ENCODE results near the gene PIEZO2. TPM values are rescaled to one million over a fixed set of nuclear protein-coding genes. Genes with fewer than 3 reads are reported as not detected.

The PIEZO2 gene
- total RNA-seq, 3 donors from 2014 or later: 1.9 to 26.2 (median 11.4) TPM

DNA sequence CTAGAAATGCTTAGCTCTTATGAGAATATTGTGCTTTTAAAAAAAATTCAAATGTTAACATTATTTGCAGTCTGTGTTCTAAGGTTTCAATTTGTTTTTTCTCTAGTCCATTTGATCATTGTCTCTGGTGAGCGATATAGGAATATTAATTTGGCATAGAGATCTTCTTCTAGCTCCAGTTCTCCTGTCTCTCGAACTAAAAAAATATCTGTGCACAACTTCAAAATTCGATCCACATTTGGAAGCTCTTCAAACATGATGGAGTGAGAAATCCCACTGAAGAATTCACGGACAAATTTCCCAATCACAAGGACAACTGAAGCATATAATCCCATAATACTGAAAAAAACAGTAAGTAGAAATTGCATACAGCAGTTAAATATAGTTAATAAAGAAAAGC is 477.9 kb downstream of the PIEZO2 start:
- Histone ChIP-seq H3K27me3 (no peaks in the 10 kb centered on the region), H3K4me1 (no peaks in the 10 kb centered on the region)
- intact Hi-C loops (cut with DNase I; ENCODE audit: low total_unique reads): no loop called here

DNA sequence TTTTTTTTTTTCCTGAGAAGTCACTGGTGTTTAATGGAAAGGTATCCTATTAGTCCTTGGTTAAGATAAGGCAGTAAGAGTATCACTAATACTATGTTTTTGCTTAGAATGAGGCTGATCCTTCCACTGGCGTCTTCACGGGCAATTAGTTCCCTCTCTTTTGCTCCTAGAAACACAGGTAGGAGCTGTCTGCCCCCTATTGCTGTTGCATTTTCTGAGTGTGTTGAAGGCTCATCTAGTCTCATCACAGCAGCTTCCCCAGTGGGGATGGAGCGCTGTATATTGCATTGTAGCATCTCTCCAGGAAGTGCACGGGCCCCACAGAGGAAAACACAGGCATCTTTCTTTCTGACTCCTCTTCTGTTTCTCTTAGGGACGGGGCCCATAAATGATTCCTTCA is 478.5 kb downstream of the PIEZO2 start:
- no peaks in the 10 kb centered on the region for H3K36me3 ChIP-seq
- no peak for DNase-seq (ENCODE audit: low spot score in 2 of 2)
- intact Hi-C loops (cut with DNase I; ENCODE audit: low total_unique reads): no loop called here
- H3K9me3 ChIP-seq: no peaks in the 10 kb centered on the region
- no peaks in the 10 kb centered on the region for H3K27me3 ChIP-seq
- no peak overlapping the region for H3K4me3 ChIP-seq
- H3K27ac ChIP-seq: no peak overlapping the region
- H3K4me1 ChIP-seq: no peaks in the 10 kb centered on the region
- no peak for TF ChIP-seq POLR2AphosphoS5 (IDR thresholded peaks at IDR 0.05)
- TF ChIP-seq, protein P1, sequence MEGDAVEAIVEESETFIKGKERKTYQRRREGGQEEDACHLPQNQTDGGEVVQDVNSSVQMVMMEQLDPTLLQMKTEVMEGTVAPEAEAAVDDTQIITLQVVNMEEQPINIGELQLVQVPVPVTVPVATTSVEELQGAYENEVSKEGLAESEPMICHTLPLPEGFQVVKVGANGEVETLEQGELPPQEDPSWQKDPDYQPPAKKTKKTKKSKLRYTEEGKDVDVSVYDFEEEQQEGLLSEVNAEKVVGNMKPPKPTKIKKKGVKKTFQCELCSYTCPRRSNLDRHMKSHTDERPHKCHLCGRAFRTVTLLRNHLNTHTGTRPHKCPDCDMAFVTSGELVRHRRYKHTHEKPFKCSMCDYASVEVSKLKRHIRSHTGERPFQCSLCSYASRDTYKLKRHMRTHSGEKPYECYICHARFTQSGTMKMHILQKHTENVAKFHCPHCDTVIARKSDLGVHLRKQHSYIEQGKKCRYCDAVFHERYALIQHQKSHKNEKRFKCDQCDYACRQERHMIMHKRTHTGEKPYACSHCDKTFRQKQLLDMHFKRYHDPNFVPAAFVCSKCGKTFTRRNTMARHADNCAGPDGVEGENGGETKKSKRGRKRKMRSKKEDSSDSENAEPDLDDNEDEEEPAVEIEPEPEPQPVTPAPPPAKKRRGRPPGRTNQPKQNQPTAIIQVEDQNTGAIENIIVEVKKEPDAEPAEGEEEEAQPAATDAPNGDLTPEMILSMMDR (IDR thresholded peaks at IDR 0.05): no peak
- TF ChIP-seq POLR2A (IDR thresholded peaks at IDR 0.05): no peak

More for the DNA sequence above, 477.9 kb downstream of the PIEZO2 start:
- H3K9me3 ChIP-seq: no peaks in the 10 kb centered on the region
- no peak for TF ChIP-seq POLR2A (IDR thresholded peaks at IDR 0.05)
- no peak for TF ChIP-seq POLR2AphosphoS5 (IDR thresholded peaks at IDR 0.05)
- TF ChIP-seq, protein P1 (IDR thresholded peaks at IDR 0.05): no peak
- H3K36me3 ChIP-seq: no peaks in the 10 kb centered on the region
- no peak overlapping the region for H3K27ac ChIP-seq
- no peak overlapping the region for H3K4me3 ChIP-seq
- DNase-seq (ENCODE audit: low spot score in 2 of 2): no peak

DNA sequence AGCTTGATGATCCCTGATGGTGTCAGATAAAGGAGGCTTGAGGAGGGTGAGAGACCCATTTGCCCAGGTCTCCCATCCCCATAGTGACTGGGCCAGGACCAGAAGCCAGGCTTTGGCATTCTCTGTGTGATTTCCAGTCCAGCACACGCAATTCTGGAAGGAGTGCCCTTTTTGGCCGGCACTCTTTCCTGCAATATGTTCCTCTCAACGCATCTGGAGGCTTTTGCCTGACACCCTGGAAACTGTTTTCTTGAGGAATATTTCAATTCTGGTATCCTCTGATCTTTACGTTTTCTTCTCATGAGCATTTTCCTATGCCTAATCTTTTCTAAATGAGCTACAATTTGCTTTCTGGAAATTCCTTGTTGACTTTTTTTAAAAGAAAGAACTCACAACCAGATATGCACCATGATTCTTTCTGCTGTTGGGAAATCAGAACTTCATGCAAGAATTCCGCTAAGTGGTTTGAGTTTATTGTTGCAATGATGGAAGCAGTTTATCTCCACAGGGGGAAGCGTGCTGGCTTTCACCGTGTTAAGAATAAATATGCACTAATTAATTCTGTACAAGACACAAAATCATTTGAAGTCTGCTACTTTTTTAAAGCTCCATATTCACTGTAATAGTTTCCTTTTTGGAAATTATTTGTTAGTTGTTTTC is 479.8 kb downstream of the PIEZO2 start:
- intact Hi-C loops (cut with DNase I; ENCODE audit: low total_unique reads): no loop called here
- no peaks in the 10 kb centered on the region for H3K27me3 ChIP-seq
- H3K4me3 ChIP-seq: no peak overlapping the region
- TF ChIP-seq, protein P1 (IDR thresholded peaks at IDR 0.05): no peak
- TF ChIP-seq POLR2AphosphoS5 (IDR thresholded peaks at IDR 0.05) (no peak), POLR2A (IDR thresholded peaks at IDR 0.05) (no peak)
- H3K4me1 ChIP-seq: no peaks in the 10 kb centered on the region
- no peaks in the 10 kb centered on the region for H3K36me3 ChIP-seq
- H3K9me3 ChIP-seq: no peaks in the 10 kb centered on the region
- no peak overlapping the region for H3K27ac ChIP-seq
- no peak for DNase-seq (ENCODE audit: low spot score in 2 of 2)

DNA sequence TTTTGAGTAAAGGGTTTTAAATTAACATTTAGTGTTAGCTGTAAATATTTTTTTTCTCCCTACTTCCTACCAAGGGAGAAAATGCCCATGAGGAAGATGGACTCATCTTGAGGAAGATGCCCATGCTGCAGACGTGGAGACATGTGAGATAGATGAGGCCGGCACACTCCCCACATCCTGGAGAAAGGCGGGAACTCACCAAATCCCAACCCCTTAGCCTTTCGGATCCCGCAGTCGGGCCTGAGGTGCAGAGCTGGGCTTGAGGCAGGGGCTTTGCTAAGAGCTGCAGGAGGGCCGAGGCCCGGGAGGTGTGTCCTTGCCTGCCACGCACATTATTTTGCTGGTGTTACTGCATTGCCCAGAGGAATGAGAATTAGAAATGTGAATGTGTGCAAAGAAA is 485.6 kb downstream of the PIEZO2 start:
- no peak overlapping the region for H3K4me3 ChIP-seq
- no peaks in the 10 kb centered on the region for H3K4me1 ChIP-seq
- H3K36me3 ChIP-seq: no peaks in the 10 kb centered on the region
- no peak for DNase-seq (ENCODE audit: low spot score in 2 of 2)
- intact Hi-C loops (cut with DNase I; ENCODE audit: low total_unique reads): no loop called here
- H3K27me3 ChIP-seq: no peaks in the 10 kb centered on the region
- no peak overlapping the region for H3K27ac ChIP-seq
- no peaks in the 10 kb centered on the region for H3K9me3 ChIP-seq
- no peak for TF ChIP-seq POLR2AphosphoS5 (IDR thresholded peaks at IDR 0.05)
- TF ChIP-seq, protein P1 (IDR thresholded peaks at IDR 0.05): no peak
- no peak for TF ChIP-seq POLR2A (IDR thresholded peaks at IDR 0.05)

DNA sequence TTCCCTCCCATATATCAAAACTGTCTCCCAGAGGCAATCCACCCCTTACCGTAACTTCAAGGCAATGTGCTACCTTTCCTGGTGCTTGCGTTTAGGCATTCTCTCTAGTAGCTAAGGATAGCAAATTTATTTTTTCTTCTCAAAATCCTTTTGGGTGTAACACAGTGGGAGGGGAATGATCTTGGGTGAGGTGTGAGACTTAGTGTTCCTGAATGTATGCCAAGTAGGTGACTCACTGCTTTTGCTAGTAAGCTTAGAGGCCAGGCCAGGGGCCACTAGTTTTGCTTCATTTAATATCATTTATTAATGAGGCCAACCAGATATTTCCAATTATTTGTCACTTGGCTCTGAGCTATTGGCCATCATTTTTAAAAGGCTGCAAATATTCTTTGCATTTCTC is 488.1 kb downstream of the PIEZO2 start:
- H3K27ac ChIP-seq: no peak overlapping the region
- H3K4me3 ChIP-seq: no peak overlapping the region
- no peaks in the 10 kb centered on the region for H3K4me1 ChIP-seq
- intact Hi-C loops (cut with DNase I; ENCODE audit: low total_unique reads): no loop called here
- H3K9me3 ChIP-seq: no peaks in the 10 kb centered on the region
- TF ChIP-seq POLR2AphosphoS5 (IDR thresholded peaks at IDR 0.05) (no peak), POLR2A (IDR thresholded peaks at IDR 0.05) (no peak)
- TF ChIP-seq, protein P1 (IDR thresholded peaks at IDR 0.05): no peak
- no peak for DNase-seq (ENCODE audit: low spot score in 2 of 2)
- no peaks in the 10 kb centered on the region for H3K27me3 ChIP-seq
- H3K36me3 ChIP-seq: no peaks in the 10 kb centered on the region

All from breast epithelium (tissue), 4 donors.